DOHH2 (cell line): Measurements from ENCODE around the gene PCARE.

ENCODE experiments used
- CTCF ChIP-seq: fragments of 200-600 bp; sonication (generic); IDR thresholded peaks from one replicate; pipeline ENCODE4 v1.5.1; 2014; ENCODE audit warnings: antibody characterized with exemption, mild to moderate bottlenecking, low read depth, low read length; ENCODE audit not compliant: poor library complexity, severe bottlenecking
- EZH2phosphoT487 ChIP-seq: fragments of 200-600 bp; sonication (generic); IDR thresholded peaks from 2 replicates; pipeline ENCODE4 v1.6.1; 2017; ENCODE audit warnings: borderline replicate concordance, mild to moderate bottlenecking, antibody characterized with exemption, low read length, moderate library complexity, mixed read lengths

GRCh38 chr2:29042561-29043075 lies 31.7 kb downstream of the PCARE start:
- TF ChIP-seq CTCF, result no peak
- no peak for TF ChIP-seq EZH2phosphoT487
